Measurements from ENCODE around the gene CPA5. TPM values are rescaled to one million over a fixed set of nuclear protein-coding genes. Genes with fewer than 3 reads are reported as not detected.
A peak's percentile ranks its signal among the peaks of the same experiment; 100 is the strongest.

Gene CPA5
- total RNA-seq, 2 donors from 2014 or later, result not detected

DNA sequence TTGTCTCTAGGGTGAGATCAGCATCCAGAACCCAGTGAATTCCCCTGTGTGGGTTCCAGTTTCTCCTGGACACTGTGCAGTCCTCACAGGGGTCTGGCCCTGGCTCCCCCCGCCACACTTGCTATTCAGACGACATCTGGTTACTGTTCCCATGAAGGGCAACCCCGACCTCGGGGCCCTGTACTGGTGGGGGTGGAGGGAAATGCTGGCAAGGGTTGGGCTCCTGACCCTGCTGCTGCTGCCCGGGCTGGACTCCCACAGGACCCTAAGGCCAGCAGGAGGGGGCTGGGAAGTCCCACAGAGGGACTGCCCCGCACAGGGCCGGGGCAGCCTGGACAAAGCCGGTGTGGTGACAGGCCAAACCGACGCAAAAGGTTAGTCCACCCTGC lies 34.9 kb downstream of the CPA5 start:
- Histone ChIP-seq H3K4me1 (ENCODE audit: control insufficient read depth, insufficient read depth, low read length) (peaks cover 5% of the 10 kb centered on the region), H3K27me3 (ENCODE audit: control insufficient read depth, insufficient read depth, low read length, poor library complexity, severe bottlenecking) (no peaks in the 10 kb centered on the region), H3K27ac (ENCODE audit: low read depth, low read length) (peak overlapping the region; percentile 32), H3K36me3 (ENCODE audit: control insufficient read depth, insufficient read depth, low read length) (no peaks in the 10 kb centered on the region), H3K9me3 (ENCODE audit: control insufficient read depth, low read length) (no peaks in the 10 kb centered on the region), H3K9ac (ENCODE audit: extremely low read depth, low read length, poor library complexity, severe bottlenecking) (no peak overlapping the region), H3K4me3 (ENCODE audit: low read length) (no peak overlapping the region)
- Mint-ChIP-seq H3K4me1 (peaks cover 9% of the 10 kb centered on the region), H3K36me3 (ENCODE audit: low read depth) (peaks cover 5% of the 10 kb centered on the region), H3K27me3 (ENCODE audit: insufficient read depth) (no peaks in the 10 kb centered on the region), H3K4me3 (no peak overlapping the region), H3K27ac (no peak overlapping the region), H3K9me3 (peaks cover 27% of the 10 kb centered on the region)
- DNase-seq, result no peak
- TF ChIP-seq CTCF (conservative IDR thresholded peaks at IDR 0.05), result no peak
- WGBS, 2 experiments (ENCODE audit: insufficient coverage in 1 of 2, insufficient read length in 1 of 2), result 80 to 89% methylated on average over 1 to 10 of the region's 10 CpGs

DNA sequence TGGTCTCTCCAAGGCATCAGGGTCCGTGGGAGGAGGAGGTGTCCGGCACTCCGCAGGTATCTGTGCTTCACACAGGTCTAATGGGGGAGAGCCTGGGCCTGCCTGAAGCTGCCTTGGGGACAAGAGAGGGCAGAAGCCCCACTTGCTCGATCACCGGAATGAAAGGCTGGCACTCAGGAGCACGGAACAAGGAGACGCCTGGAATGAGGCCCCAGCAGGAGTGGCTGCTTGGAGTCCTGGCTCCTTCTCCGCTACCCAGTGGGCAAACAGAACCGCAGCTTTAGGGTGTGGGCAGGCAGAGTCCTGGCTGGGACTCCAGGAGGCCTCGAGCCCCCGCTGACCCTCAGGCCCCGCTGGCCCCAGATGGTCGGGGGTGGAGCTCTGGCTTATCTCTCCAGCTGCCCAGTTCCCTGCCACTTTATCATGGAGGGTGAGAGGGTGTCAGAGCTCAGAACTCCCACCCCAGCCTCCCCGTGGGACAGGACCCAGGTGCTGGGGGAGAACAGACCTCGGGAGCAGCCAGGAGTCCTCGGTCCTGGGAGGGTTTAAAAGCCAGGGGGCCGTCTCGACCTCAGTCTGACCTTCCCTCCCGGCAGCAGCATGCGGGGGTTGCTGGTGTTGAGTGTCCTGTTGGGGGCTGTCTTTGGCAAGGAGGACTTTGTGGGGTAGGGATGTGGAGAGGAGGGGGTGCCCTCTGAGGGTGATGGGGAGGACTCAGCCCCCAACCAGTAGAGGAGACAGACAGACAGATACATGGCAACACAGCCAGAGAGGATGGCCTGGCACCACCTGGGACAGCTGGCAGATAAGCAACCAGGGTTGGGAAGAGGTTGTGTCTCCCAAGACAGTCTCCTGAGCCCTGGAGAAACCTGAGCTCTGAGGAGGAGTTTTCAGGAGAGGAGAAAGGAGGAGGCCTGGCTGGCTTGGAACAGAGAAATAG lies 35.6 kb downstream of the CPA5 start, which contains the start of gene CPA1:
TSS of gene CPA1 (plus strand) at position 574 of the 940 bp plus-strand sequence. CDS start at position 601, 27 bp downstream.
- no peaks in the 10 kb centered on the region for H3K27me3 ChIP-seq (ENCODE audit: control insufficient read depth, insufficient read depth, low read length, poor library complexity, severe bottlenecking)
- Mint-ChIP-seq H3K27ac (no peak within 1 kb of the TSS), H3K27me3 (ENCODE audit: insufficient read depth) (no peaks in the 10 kb centered on the region), H3K36me3 (ENCODE audit: low read depth) (peaks cover 5% of the 10 kb centered on the region), H3K9me3 (peaks cover 27% of the 10 kb centered on the region), H3K4me3 (no peak within 1 kb of the TSS), H3K4me1 (peaks cover 9% of the 10 kb centered on the region)
- WGBS, 2 experiments (ENCODE audit: insufficient coverage in 1 of 2, insufficient read length in 1 of 2), result 75 to 85% methylated on average over 11 to 20 of the region's 20 CpGs
- TF ChIP-seq CTCF (conservative IDR thresholded peaks at IDR 0.05), result no peak
- H3K36me3 ChIP-seq (ENCODE audit: control insufficient read depth, insufficient read depth, low read length), result no peaks in the 10 kb centered on the region
- peaks cover 5% of the 10 kb centered on the region for H3K4me1 ChIP-seq (ENCODE audit: control insufficient read depth, insufficient read depth, low read length)
- DNase-seq, result peak; percentile 45
- peak within 1 kb of the TSS; percentile 32 for H3K27ac ChIP-seq (ENCODE audit: low read depth, low read length)
- H3K9me3 ChIP-seq (ENCODE audit: control insufficient read depth, low read length), result no peaks in the 10 kb centered on the region
- H3K9ac ChIP-seq (ENCODE audit: extremely low read depth, low read length, poor library complexity, severe bottlenecking), result no peak within 1 kb of the TSS
- H3K4me3 ChIP-seq (ENCODE audit: low read length), result no peak within 1 kb of the TSS

DNA sequence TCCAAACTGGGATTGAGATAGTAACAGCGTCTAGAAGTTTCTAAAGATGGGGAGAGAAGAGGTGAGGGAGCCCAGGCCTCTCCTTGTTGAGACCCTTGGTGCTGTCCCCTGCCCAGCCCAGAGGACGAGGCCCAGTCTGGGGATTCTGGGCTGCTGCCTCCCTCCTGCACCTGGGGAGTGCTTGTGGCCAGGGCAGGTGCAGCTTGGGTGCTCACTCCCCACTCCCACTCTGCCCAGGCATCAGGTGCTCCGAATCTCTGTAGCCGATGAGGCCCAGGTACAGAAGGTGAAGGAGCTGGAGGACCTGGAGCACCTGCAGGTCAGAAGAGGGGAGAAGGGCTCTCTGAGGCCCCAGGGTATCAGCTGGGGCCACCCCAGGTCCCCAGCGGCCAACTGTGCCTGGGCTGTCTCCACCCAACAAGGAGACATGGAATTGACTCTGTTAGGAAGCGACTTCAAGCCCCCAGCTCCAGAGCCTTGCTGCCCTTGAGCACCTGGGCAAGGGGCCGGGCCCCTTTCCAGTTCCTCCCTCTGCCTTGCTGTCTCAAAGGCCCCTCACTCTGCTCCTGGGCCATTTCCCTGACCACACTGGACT lies 36.3 kb downstream of the CPA5 start:
- Mint-ChIP-seq H3K27ac (no peak overlapping the region), H3K27me3 (ENCODE audit: insufficient read depth) (no peaks in the 10 kb centered on the region), H3K9me3 (peaks cover 21% of the 10 kb centered on the region), H3K36me3 (ENCODE audit: low read depth) (peaks cover 5% of the 10 kb centered on the region), H3K4me3 (no peak overlapping the region), H3K4me1 (peaks cover 9% of the 10 kb centered on the region)
- no peak overlapping the region for H3K4me3 ChIP-seq (ENCODE audit: low read length)
- TF ChIP-seq CTCF (conservative IDR thresholded peaks at IDR 0.05), result no peak
- no peak overlapping the region for H3K27ac ChIP-seq (ENCODE audit: low read depth, low read length)
- 90 to 91% methylated on average over 5 to 7 of the region's 7 CpGs for WGBS, 2 experiments (ENCODE audit: insufficient coverage in 1 of 2, insufficient read length in 1 of 2)
- DNase-seq, result peak; percentile 32
- peaks cover 5% of the 10 kb centered on the region for H3K4me1 ChIP-seq (ENCODE audit: control insufficient read depth, insufficient read depth, low read length)
- no peaks in the 10 kb centered on the region for H3K27me3 ChIP-seq (ENCODE audit: control insufficient read depth, insufficient read depth, low read length, poor library complexity, severe bottlenecking)
- no peaks in the 10 kb centered on the region for H3K9me3 ChIP-seq (ENCODE audit: control insufficient read depth, low read length)
- H3K9ac ChIP-seq (ENCODE audit: extremely low read depth, low read length, poor library complexity, severe bottlenecking), result no peak overlapping the region
- H3K36me3 ChIP-seq (ENCODE audit: control insufficient read depth, insufficient read depth, low read length), result no peaks in the 10 kb centered on the region

Measured in endodermal cell (in vitro differentiated cells).